Panc1 (cell line): Measurements from ENCODE around the gene SPECC1. TPM values are rescaled to one million over a fixed set of nuclear protein-coding genes. Genes with fewer than 3 reads are reported as not detected.

ENCODE experiments used
- ATAC-seq: fragments of 200-7000 bp; cut with Tn5 transposase; 2 replicates; pipeline ENCODE4 v1.9.1; 2020; ENCODE audit warnings: mild to moderate bottlenecking, moderate library complexity
- BruUV-seq: library from RNA; stranded (reverse); fragments of 400-500 nt; replicated peaks from 2 replicates; lab custom pipeline; 2021; lab: Mats Ljungman, UMichigan
- CTCF ChIA-PET: fragments of 300-600 bp; sonication (Branson Sonifier 250); formaldehyde crosslinking; loops from one replicate; lab custom pipeline; 2022; ENCODE audit warnings: antibody characterized with exemption; lab: Charles Lee
- POLR2A ChIA-PET: fragments of 300-600 bp; sonication (Branson Sonifier 250); formaldehyde crosslinking; loops from one replicate; lab custom pipeline; 2022; ENCODE audit warnings: antibody characterized with exemption; lab: Charles Lee
- DNase-seq: peaks from one replicate; pipeline ENCODE4 v3.0.0-alpha.2; 2010; ENCODE audit warnings: low read depth, low spot score
- H3K27ac ChIP-seq: 2 replicates; pipeline ENCODE4 v1.5.1; 2011; ENCODE audit warnings: mild to moderate bottlenecking, low read length, inconsistent platforms
- H3K27me3 ChIP-seq: fragments of 200-500 bp; sonication (Bioruptor generic); 2 replicates; pipeline ENCODE4 v1.6.0; 2014; ENCODE audit warnings: low read length, inconsistent platforms; ENCODE audit not compliant: control insufficient read depth, insufficient read depth
- H3K36me3 ChIP-seq: fragments of 200-500 bp; sonication (Bioruptor generic); 2 replicates; pipeline ENCODE4 v1.5.1; 2014; ENCODE audit warnings: inconsistent platforms, mild to moderate bottlenecking, low read length, moderate library complexity; ENCODE audit not compliant: control insufficient read depth, insufficient read depth
- H3K4me1 ChIP-seq: 2 replicates; pipeline ENCODE4 v1.5.1; 2011; ENCODE audit warnings: inconsistent platforms, mild to moderate bottlenecking, low read length, moderate library complexity; ENCODE audit not compliant: control insufficient read depth, insufficient read depth
- H3K4me3 ChIP-seq, 2 experiments: 2 replicates each; pipeline ENCODE4 v1.5.1; 2011 to 2012; ENCODE audit warnings: low read depth in 2 of 2, low read length in 2 of 2, mild to moderate bottlenecking in 2 of 2, inconsistent platforms in 1 of 2, moderate library complexity in 1 of 2
- H3K9me3 ChIP-seq: fragments of 200-500 bp; sonication (Bioruptor generic); 2 replicates; pipeline ENCODE4 v1.5.1; 2014; ENCODE audit warnings: low read depth, mild to moderate bottlenecking, inconsistent platforms, low read length, moderate library complexity; ENCODE audit not compliant: control insufficient read depth, insufficient read depth
- POLR2AphosphoS5 ChIP-seq: IDR thresholded peaks from 2 replicates; pipeline ENCODE4 v1.6.1; 2012; ENCODE audit warnings: mild to moderate bottlenecking, low read depth, low read length, moderate library complexity
- SIN3A ChIP-seq: IDR thresholded peaks from 2 replicates; pipeline ENCODE4 v1.6.1; 2012; ENCODE audit warnings: low read depth, mild to moderate bottlenecking, low read length, moderate library complexity, borderline replicate concordance; ENCODE audit not compliant: insufficient read depth
- TCF7L2 ChIP-seq: IDR thresholded peaks from 2 replicates; pipeline ENCODE4 v1.6.1; 2011; ENCODE audit warnings: mild to moderate bottlenecking, low read depth, low read length, inconsistent platforms
- in situ Hi-C: cut with HindIII; loops from 2 replicates; pipeline ENCODE4 v1.10.0; 2016; ENCODE audit warnings: low sequenced_read_pairs, low pct_unique_long_range_greater_than_20kb
- intact Hi-C: fragments of 100-400 bp; cut with micrococcal nuclease; formaldehyde crosslinking; loops from one replicate; pipeline ENCODE4 v1.10.0; 2022; ENCODE audit not compliant: unreplicated experiment
- total RNA-seq: library from RNA; stranded (reverse); gene quantifications from one replicate; pipeline ENCODE4 v1.2.1, GENCODE V29; 2021; ENCODE audit not compliant: unreplicated experiment
- TF ChIP-seq, protein P1 (sequence below): fragments of 450-650 bp; IDR thresholded peaks from 2 replicates; pipeline ENCODE4 v1.5.1; 2017; ENCODE audit warnings: mild to moderate bottlenecking
- TF ChIP-seq, protein P2 (sequence below), 2 experiments: IDR thresholded peaks; 2 replicates each; pipeline ENCODE4 v1.6.1; 2011 to 2012; ENCODE audit warnings: low read depth in 2 of 2, control low read depth in 1 of 2, low read length in 1 of 2, mild to moderate bottlenecking in 1 of 2, moderate library complexity in 1 of 2; ENCODE audit not compliant: insufficient read depth in 1 of 2

The SPECC1 gene
- total RNA-seq, 1 experiment from 2014 or later: 80.8 TPM

DNA sequence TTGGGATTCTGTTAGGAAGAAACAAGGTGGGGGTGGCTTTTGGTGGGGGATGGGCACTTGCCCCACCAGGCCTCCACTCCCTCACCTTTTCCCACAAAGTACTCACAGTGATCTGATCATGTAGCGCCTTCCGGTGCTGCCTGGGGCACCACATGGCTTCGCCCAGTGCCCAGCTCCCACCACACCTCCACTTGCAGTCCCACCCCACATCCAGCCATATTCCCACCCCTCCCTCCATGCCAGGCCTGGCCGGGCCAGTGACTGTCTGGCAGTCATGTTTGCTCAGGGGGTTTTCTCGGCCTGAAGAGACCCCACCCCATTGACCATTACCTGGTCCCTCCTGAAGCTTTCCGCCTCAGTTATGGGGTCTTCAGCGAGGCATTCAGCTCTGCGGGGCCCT is 201.5 kb downstream of the SPECC1 start:
- in situ Hi-C loops: no loop called here
- Histone ChIP-seq H3K4me1 (peaks cover 9% of the 10 kb centered on the region), H3K36me3 (no peaks in the 10 kb centered on the region; the same call in 1 of the 2 replicates), H3K27me3 (no peaks in the 10 kb centered on the region), H3K27ac (no peak overlapping the region), H3K4me3 (no peak overlapping the region), H3K9me3 (no peaks in the 10 kb centered on the region)
- ATAC-seq (no peak), DNase-seq (no peak)
- POLR2A ChIA-PET: no interaction called here
- CTCF ChIA-PET: no interaction called here
- intact Hi-C loops: no loop called here
- no peak for TF ChIP-seq POLR2AphosphoS5
- TF ChIP-seq, protein P1, sequence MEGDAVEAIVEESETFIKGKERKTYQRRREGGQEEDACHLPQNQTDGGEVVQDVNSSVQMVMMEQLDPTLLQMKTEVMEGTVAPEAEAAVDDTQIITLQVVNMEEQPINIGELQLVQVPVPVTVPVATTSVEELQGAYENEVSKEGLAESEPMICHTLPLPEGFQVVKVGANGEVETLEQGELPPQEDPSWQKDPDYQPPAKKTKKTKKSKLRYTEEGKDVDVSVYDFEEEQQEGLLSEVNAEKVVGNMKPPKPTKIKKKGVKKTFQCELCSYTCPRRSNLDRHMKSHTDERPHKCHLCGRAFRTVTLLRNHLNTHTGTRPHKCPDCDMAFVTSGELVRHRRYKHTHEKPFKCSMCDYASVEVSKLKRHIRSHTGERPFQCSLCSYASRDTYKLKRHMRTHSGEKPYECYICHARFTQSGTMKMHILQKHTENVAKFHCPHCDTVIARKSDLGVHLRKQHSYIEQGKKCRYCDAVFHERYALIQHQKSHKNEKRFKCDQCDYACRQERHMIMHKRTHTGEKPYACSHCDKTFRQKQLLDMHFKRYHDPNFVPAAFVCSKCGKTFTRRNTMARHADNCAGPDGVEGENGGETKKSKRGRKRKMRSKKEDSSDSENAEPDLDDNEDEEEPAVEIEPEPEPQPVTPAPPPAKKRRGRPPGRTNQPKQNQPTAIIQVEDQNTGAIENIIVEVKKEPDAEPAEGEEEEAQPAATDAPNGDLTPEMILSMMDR: no peak
- TF ChIP-seq SIN3A: no peak
- no peak for TF ChIP-seq TCF7L2
- TF ChIP-seq, protein P2, sequence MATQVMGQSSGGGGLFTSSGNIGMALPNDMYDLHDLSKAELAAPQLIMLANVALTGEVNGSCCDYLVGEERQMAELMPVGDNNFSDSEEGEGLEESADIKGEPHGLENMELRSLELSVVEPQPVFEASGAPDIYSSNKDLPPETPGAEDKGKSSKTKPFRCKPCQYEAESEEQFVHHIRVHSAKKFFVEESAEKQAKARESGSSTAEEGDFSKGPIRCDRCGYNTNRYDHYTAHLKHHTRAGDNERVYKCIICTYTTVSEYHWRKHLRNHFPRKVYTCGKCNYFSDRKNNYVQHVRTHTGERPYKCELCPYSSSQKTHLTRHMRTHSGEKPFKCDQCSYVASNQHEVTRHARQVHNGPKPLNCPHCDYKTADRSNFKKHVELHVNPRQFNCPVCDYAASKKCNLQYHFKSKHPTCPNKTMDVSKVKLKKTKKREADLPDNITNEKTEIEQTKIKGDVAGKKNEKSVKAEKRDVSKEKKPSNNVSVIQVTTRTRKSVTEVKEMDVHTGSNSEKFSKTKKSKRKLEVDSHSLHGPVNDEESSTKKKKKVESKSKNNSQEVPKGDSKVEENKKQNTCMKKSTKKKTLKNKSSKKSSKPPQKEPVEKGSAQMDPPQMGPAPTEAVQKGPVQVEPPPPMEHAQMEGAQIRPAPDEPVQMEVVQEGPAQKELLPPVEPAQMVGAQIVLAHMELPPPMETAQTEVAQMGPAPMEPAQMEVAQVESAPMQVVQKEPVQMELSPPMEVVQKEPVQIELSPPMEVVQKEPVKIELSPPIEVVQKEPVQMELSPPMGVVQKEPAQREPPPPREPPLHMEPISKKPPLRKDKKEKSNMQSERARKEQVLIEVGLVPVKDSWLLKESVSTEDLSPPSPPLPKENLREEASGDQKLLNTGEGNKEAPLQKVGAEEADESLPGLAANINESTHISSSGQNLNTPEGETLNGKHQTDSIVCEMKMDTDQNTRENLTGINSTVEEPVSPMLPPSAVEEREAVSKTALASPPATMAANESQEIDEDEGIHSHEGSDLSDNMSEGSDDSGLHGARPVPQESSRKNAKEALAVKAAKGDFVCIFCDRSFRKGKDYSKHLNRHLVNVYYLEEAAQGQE (IDR thresholded peaks at IDR 0.05; ENCODE audit: insufficient read depth in 1 of 2, low read depth in 2 of 2, low read length in 1 of 2): no peak
- BruUV-seq: no TSS peak

DNA sequence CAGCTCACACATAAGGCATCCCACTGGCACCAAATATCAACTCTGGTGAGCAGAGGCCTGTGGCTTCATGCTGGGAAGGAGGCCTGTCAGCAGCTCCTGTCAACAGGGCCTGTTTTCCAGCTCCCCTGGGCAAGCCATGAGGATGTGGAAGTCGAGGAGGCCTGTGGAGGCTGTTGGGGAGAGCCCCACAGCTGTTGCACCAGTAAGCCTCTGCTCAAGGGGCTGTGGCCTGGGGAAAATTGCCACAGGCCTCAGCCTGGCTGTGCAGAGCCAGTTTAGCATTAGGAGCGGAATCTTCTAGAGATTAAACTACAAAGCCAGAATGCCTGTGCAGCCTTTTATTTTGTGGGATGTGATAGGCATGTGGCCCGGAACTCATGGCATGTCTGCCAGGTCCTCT is 202.1 kb downstream of the SPECC1 start:
- in situ Hi-C loops (no loop called here), intact Hi-C loops (no loop called here)
- BruUV-seq: no TSS peak
- TF ChIP-seq SIN3A (no peak), TCF7L2 (no peak), POLR2AphosphoS5 (no peak)
- TF ChIP-seq, protein P1: no peak
- TF ChIP-seq, protein P2 (IDR thresholded peaks at IDR 0.05; ENCODE audit: insufficient read depth in 1 of 2, low read depth in 2 of 2, low read length in 1 of 2): no peak
- ATAC-seq (no peak), DNase-seq (no peak)
- no peaks in the 10 kb centered on the region for H3K27me3 ChIP-seq
- ChIA-PET POLR2A (no interaction called here), CTCF (no interaction called here)
- no peak overlapping the region for H3K4me3 ChIP-seq
- H3K9me3 ChIP-seq: no peaks in the 10 kb centered on the region
- no peaks in the 10 kb centered on the region; the same call in 1 of the 2 replicates for H3K36me3 ChIP-seq
- peaks cover 3% of the 10 kb centered on the region for H3K4me1 ChIP-seq
- H3K27ac ChIP-seq: no peak overlapping the region
